ENCODE measurements around the gene DDX39B. TPM values are rescaled to one million over a fixed set of nuclear protein-coding genes. Genes with fewer than 3 reads are reported as not detected.

The DDX39B gene
- total RNA-seq, 2 experiments from 2014 or later: 568 to 572 TPM

- ChIA-PET CTCF (interaction anchor here (1.2 to 56.2 kb wide), 6 partner anchors 10 to 82 kb away, joined by 5 to 2542 read pairs (median 12); partner anchors contain the start of genes LST1, LTB, NCR3 and TNF), POLR2A (interaction anchor here (0.8 to 6.0 kb wide), 24 partner anchors 9 to 1313 kb away, joined by 3 to 97 read pairs (median 6); partner anchors contain the start of genes C6orf47, DXO, GPANK1 and LSM2)
- TF ChIP-seq, protein P1, sequence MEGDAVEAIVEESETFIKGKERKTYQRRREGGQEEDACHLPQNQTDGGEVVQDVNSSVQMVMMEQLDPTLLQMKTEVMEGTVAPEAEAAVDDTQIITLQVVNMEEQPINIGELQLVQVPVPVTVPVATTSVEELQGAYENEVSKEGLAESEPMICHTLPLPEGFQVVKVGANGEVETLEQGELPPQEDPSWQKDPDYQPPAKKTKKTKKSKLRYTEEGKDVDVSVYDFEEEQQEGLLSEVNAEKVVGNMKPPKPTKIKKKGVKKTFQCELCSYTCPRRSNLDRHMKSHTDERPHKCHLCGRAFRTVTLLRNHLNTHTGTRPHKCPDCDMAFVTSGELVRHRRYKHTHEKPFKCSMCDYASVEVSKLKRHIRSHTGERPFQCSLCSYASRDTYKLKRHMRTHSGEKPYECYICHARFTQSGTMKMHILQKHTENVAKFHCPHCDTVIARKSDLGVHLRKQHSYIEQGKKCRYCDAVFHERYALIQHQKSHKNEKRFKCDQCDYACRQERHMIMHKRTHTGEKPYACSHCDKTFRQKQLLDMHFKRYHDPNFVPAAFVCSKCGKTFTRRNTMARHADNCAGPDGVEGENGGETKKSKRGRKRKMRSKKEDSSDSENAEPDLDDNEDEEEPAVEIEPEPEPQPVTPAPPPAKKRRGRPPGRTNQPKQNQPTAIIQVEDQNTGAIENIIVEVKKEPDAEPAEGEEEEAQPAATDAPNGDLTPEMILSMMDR (IDR thresholded peaks at IDR 0.05): no peak
- peak overlapping the region; percentile 81 for H3K4me3 Mint-ChIP-seq
- H3K4me1 Mint-ChIP-seq (ENCODE audit: low read depth): peaks cover 43% of the 10 kb centered on the region
- H3K27me3 Mint-ChIP-seq: no peaks in the 10 kb centered on the region
- H3K27ac Mint-ChIP-seq: peak overlapping the region; percentile 95
- DNase-seq: no peak
- H3K36me3 Mint-ChIP-seq (ENCODE audit: low read depth): peaks cover 53% of the 10 kb centered on the region
- no peaks in the 10 kb centered on the region for H3K9me3 Mint-ChIP-seq
- intact Hi-C loops (cut with micrococcal nuclease): loop anchor here (2.0 to 10.0 kb wide), 3 partner anchors 48 to 194 kb away; partner anchors contain the start of genes C6orf47, CLIC1, CSNK2B and GPANK1
- ATAC-seq: no peak
These were observed 1.2 kb downstream of the DDX39B start for GRCh38 chr6:31540640-31541039.

DNA sequence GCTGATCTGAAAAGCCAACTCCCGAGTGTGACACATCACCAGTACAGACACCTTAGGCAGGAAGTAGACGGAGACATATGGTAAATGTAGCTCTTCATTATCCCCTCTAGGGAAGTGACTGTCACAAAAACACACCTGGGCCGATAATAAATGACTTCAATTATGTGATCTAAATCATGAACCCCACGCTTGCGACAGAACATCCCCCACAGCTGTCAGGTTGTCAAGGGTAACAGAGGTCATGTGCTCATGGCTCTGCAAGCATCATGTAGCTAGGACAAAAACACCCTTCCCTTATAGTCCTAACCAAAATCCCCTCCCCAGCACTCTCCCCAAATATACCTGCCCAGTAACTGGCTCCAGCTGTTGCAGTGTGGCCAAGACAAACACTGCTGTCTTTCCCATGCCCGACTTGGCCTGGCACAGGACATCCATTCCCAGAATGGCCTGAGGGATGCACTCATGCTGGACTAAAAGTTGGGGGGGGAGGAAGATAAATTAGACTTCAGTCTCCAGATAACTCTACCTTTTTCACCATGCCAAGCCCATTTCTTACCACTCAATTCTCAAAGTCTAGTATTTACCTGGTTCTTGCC is 2.9 kb downstream of the DDX39B start:
- Mint-ChIP-seq H3K27me3 (no peaks in the 10 kb centered on the region), H3K9me3 (no peaks in the 10 kb centered on the region), H3K36me3 (ENCODE audit: low read depth) (peaks cover 70% of the 10 kb centered on the region), H3K4me3 (peak overlapping the region; percentile 81), H3K27ac (peak overlapping the region; percentile 95), H3K4me1 (ENCODE audit: low read depth) (peaks cover 52% of the 10 kb centered on the region)
- intact Hi-C loops (cut with micrococcal nuclease): no loop called here
- TF ChIP-seq, protein P1 (IDR thresholded peaks at IDR 0.05): no peak
- ChIA-PET CTCF (interaction anchor here (1.3 to 56.2 kb wide), 3 partner anchors 44 to 53 kb away, joined by 6 to 2542 read pairs (median 12); partner anchors contain the start of genes LST1, LTB, NCR3 and TNF), POLR2A (interaction anchor here (0.6 to 6.0 kb wide), 12 partner anchors 9 to 113 kb away, joined by 3 to 97 read pairs (median 4); partner anchors contain the start of genes LTB, MCCD1, PRRC2A and TNF)
- no peak for ATAC-seq
- peak; percentile 29 for DNase-seq

GRCh38 chr6:31535538-31536324 is 6.1 kb downstream of the DDX39B start:
- TF ChIP-seq, protein P1 (IDR thresholded peaks at IDR 0.05): no peak
- ATAC-seq (no peak), DNase-seq (no peak)
- intact Hi-C loops (cut with micrococcal nuclease): no loop called here
- Mint-ChIP-seq H3K4me1 (ENCODE audit: low read depth) (peaks cover 58% of the 10 kb centered on the region), H3K9me3 (no peaks in the 10 kb centered on the region), H3K36me3 (ENCODE audit: low read depth) (peaks cover 87% of the 10 kb centered on the region), H3K27ac (peak overlapping the region; percentile 14), H3K27me3 (no peaks in the 10 kb centered on the region), H3K4me3 (no peak overlapping the region)
- ChIA-PET CTCF (interaction anchor here (1.1 to 56.2 kb wide), 3 partner anchors 11 to 56 kb away, joined by 3 to 2542 read pairs (median 4); partner anchors contain the start of genes LST1, LTB, NCR3 and TNF), POLR2A (interaction anchor here (0.8 to 2.1 kb wide), 5 partner anchors 19 to 89 kb away, joined by 3 to 11 read pairs (median 7); partner anchors contain the start of gene MICB)

- no peaks in the 10 kb centered on the region for H3K27me3 Mint-ChIP-seq
- H3K4me1 Mint-ChIP-seq (ENCODE audit: low read depth): peaks cover 51% of the 10 kb centered on the region
- CTCF ChIA-PET: interaction anchor here (1.1 to 56.2 kb wide), 3 partner anchors 10 to 57 kb away, joined by 3 to 2542 read pairs (median 4); partner anchors contain the start of genes LST1, LTB, NCR3 and TNF
- ATAC-seq (no peak), DNase-seq (no peak)
- H3K9me3 Mint-ChIP-seq: no peaks in the 10 kb centered on the region
- no peak overlapping the region for H3K27ac Mint-ChIP-seq
- TF ChIP-seq, protein P1 (IDR thresholded peaks at IDR 0.05): no peak
- POLR2A ChIA-PET: interaction anchor here (0.6 to 1.7 kb wide), 8 partner anchors 9 to 427 kb away, joined by 3 to 7 read pairs (median 4); partner anchors contain the start of gene MICB
- intact Hi-C loops (cut with micrococcal nuclease): no loop called here
- no peak overlapping the region for H3K4me3 Mint-ChIP-seq
- H3K36me3 Mint-ChIP-seq (ENCODE audit: low read depth): peaks cover 84% of the 10 kb centered on the region
These were observed 7.2 kb downstream of the DDX39B start for GRCh38 chr6:31534521-31535040.

Data from activated CD8-positive, alpha-beta T cell treated with anti-CD3 and anti-CD28 coated beads for 36 hours (primary cell).